ENCODE measurements around the gene RASAL2.

Gene RASAL2

DNA sequence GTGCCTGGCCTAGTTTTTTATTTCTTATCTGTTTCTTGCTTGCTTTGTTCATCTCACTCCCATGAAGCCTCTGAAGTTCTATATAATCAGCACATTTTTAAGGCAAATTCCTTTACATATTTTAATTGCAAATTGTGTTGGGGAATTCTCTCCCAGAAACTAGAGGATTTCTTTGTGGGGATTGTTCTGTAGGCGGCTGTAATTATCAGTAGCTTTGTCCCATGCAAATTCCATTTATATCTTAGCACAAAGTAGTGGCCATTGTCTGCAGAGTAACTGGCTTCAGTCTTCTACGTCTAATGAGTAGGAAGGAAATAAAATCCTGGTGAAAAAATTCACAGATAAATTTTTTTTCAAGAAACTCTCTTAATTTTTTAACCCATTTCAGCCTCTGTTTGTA is 367.2 kb downstream of the RASAL2 start:
- DNase-seq (ENCODE audit: low read depth) = no peak

DNA sequence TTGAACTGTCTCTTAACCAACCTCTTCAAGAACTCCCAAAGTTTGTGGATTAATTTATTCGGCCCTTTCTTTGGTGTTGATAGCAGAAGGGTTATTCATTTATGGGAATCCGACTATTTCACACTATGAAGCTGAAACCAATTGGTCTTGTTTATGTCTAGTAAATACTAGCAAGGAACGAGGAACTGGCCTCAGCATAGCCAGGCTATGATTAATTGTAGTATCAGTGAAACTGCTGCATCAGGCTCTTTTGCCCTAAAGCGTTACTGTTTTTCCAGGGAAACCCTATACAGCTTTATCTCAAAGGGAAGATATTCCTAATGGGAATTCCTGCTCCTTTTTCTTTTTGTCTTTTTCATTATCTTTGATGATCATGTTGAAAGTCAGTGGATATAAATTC is 367.8 kb downstream of the RASAL2 start:
- no peak for DNase-seq (ENCODE audit: low read depth)

DNA sequence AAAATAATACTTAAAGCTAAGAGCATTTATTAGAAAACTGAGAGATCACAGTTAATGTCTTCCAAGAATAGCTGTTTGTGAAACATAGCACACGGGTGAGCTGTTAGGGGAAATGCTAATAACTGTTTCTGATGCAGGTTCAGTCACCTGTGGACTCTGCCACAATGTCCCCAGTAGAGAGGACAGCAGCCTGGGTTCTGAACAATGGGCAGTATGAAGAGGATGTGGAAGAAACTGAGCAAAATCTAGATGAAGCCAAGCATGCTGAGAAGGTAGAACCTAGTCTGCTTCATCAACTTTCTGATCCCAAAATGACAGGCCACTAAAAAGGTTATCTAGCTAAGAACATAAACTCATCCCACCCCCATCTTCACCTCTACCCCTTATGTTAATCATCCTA is 370.2 kb downstream of the RASAL2 start:
- DNase-seq (ENCODE audit: low read depth) = no peak

DNA sequence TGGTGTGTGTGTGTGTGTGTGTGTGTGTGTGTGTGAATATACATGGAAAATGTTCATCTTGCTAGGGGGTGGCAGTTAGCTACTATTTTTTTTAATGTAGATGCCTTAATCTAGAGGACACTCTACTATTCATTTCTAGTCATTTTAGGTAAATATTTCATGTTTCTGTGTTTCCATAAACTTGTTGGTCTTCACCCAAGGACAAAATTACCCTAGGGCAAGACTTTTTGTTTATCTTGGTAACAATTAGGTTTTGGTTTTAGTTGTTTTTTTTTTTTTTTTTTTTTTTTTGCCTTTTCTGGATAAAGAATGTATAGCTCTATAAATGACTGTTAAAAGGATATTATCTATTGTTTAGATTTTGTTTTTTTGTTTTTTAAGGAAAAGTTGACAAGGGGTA is 370.7 kb downstream of the RASAL2 start:
- DNase-seq (ENCODE audit: low read depth) = no peak

GRCh38 chr1:178465011-178465410 is 371.1 kb downstream of the RASAL2 start:
- no peak for DNase-seq (ENCODE audit: low read depth)

- DNase-seq (ENCODE audit: low read depth) = no peak
Observed at GRCh38 chr1:178467837-178468236, 373.9 kb downstream of the RASAL2 start.

GRCh38 chr1:178470411-178470960 is 376.6 kb downstream of the RASAL2 start:
- no peak for DNase-seq (ENCODE audit: low read depth)

DNA sequence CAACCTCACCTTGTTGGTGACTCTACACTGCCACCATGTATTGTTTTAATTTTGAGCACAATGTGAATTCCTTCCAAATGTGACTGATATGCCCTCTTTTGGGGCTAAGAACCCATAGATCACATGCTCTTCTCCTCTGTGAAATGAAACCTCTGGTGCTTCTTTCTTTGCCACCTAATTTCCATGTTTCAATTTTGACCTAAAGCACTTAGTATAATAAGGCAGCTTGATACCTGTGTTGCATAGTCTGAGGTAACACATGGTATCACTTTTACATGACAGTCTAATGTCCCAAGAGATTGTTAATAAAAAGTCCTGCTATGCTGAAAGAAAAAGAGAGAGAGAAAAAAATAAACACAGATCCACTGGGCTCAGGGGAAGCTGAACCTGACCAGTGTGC is 378.6 kb downstream of the RASAL2 start:
- no peak for DNase-seq (ENCODE audit: low read depth)

DNA sequence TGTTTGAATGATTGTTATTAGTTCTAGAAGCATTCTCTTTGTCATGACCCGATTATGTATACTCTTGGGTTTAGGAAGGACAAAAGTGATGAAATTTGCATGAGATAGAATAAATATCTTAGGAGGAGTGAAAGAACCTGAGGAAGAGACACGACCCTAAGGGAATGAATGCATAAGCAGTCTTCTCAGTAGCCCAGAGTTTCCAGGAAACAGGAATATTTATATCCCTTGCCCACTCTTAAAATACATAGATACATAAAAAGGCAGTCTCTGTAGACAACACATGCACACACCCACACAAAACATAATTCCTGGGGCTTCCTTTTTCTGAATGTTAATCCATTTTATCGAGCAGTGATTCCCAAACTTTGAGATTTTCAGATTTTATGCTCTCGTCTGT is 383.5 kb downstream of the RASAL2 start:
- no peak for DNase-seq (ENCODE audit: low read depth)

DNA sequence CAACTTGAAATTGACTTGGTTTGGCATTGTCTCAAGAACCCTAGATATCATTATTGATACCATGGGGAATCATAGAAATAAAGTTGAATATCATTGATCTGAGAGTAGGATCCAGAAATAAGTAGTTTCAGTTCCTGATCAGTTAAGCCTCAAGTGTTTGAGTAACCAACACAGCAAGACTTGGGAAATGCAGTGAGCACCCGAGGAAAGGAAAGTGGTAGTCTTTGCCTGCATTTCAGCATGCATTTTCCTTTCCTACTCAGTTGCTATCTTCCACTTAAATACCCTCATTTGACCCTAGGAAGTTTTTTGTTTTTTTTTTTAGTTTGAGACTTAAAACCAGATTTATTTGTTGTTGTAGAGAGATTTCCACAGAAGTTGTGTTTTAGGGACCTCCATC is 383.9 kb downstream of the RASAL2 start:
- DNase-seq (ENCODE audit: low read depth) = no peak

- DNase-seq (ENCODE audit: low read depth) = no peak
Observed at GRCh38 chr1:178483251-178483957, 389.5 kb downstream of the RASAL2 start.

DNA sequence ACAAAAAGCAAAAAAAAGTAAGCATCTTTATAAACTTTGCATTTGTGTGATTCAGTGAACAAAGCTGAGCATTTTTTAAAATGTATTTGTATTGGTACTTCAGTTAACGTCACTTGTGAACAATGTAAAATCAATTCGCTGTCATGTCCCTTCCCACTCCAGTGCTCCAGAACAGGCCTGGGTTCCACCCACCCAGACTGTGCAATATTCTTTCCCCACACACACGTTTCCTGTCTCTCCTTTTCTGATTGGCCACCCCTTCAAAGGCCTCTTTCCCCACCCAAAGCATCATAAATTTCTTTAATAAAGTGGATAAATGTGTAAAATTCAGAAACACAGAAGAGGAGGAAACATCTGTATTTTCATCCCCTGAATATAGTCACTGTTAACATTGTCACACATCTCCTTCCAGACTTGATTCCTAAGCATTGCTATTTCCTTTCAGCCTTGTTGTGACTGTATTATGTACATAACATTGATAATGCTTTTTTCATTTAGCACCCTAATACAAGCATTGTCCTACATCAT is 390.9 kb downstream of the RASAL2 start:
- DNase-seq (ENCODE audit: low read depth) = no peak

DNA sequence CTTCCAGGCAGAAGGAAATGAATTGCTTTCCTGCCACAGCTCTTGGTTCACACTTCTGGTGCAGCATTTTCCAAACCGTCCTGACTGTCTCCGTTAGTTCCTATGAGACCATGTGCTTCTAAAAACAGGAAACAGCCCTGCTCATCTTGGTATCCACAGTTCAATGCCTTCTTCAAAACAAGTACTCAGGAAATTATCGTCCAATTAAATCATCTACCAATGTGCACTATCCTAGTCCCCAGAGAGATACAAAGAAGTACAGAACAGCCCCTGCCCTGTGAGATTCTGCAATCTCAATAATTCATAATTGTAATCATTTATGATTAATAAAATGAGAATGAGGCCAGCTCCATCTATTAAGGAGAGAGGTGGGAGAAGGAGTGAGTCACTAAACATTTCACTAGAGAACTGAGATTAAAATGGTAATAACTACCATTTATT is 391.7 kb downstream of the RASAL2 start:
- no peak for DNase-seq (ENCODE audit: low read depth)

- DNase-seq (ENCODE audit: low read depth) = no peak
Observed at GRCh38 chr1:178486100-178487069, 392.5 kb downstream of the RASAL2 start.

DNA sequence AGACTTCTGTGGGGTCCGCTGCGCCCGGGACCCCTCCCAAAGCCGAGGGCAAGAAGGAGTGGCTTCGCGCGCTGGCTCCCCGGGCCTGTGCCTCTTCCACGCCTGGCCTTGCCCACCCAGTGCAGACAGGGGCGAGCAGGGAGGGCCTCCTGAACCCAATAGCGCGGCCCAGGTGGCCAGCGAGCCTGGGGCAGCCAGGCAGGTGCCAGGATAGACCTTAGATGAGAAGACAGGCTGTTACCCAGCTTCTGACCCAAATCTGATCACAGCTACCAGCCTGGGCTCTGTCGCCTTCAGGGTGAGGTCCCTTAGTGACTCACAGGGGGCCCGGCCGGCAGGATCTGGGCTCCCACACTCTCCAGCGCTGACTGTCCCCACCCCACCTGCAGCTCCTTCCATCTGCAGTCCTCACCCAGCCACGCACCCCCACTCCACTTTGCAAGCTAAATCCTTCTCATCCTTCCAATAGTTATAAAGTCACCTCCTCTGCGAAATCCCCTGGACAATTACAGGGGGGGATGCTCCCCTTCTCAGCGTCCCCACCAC is 393.2 kb downstream of the RASAL2 start:
- no peak for DNase-seq (ENCODE audit: low read depth)

GRCh38 chr1:178488393-178488792 is 394.5 kb downstream of the RASAL2 start:
- no peak for DNase-seq (ENCODE audit: low read depth)

- DNase-seq (ENCODE audit: low read depth) = no peak
Observed at GRCh38 chr1:178489399-178489798, 395.5 kb downstream of the RASAL2 start.

- DNase-seq (ENCODE audit: low read depth) = no peak
Observed at GRCh38 chr1:178490136-178490535, 396.2 kb downstream of the RASAL2 start.

DNA sequence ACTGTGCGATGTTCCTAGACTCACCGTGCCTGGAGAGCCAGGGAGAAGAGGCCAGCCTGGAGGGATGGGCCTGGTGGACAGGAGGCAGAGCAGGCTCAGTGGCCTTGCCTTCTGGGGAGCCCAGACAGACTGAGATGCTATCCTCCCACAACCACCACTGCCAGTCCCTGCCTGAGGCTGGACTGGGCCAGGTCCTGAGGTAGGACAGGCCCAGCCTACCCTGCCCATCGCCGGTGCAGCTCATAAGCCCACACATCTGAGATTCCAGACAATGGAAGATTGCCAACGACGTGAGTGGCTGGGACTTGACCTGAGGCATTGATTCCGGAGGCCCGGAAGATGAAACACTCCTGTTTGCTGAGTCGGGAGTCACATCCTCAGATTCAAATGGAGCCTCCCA is 397.1 kb downstream of the RASAL2 start:
- DNase-seq (ENCODE audit: low read depth) = no peak

DNA sequence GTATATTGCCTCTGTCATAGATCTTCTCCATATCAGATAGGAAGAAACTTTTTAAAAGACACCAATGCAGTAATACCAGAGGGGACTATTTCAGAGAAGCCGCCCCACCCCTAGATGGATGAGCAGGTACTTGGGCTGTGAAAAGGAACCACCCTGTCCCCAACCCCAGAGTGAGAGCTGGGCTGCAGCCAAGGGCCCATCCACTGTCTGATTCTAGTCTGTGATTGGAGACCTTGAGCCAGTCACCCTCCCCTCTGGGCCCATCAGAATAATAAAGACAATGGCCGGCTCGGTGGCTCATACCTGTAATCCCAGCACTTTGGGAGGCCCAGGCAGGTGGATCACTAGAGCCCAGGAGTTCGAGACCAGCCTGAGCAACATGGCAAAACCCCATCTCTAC is 397.8 kb downstream of the RASAL2 start:
- no peak for DNase-seq (ENCODE audit: low read depth)

- no peak for DNase-seq (ENCODE audit: low read depth)
Observed at GRCh38 chr1:178492341-178492740, 398.4 kb downstream of the RASAL2 start.

DNA sequence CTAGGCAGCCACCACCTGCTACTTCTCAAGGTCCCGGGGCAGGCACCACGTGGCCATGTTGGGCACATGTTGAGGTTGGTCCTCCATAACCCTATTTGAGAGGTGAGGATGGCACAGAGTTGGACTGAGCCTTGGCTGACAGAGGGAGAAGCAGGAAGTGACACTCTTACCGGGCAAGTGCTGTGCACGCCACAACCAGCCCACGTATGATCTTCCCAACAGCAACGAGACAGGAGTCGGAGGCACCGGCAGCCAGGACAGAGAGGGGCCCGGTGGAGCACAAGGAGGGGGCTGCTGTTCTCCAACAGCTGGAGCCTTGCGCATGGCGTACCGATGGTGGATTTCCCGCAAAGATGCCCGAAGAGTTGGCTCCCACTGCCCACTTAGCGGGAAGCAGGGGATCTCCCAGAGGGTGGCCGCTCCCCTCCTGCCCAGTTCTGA is 399.4 kb downstream of the RASAL2 start:
- no peak for DNase-seq (ENCODE audit: low read depth)

Data from stimulated activated CD4-positive, alpha-beta T cell treated with anti-CD3 and anti-CD28 coated beads, Interleukin-2, amount 100 ng/mL, for 4 hours (primary cell).